AG09319 (cell line): ENCODE results near the gene ARL4D.

Experiments used
- DNase-seq: peaks from one replicate; pipeline ENCODE4 v3.0.0-alpha.2; 2010; ENCODE audit warnings: low read depth; ENCODE audit errors: extremely low read depth
- TF ChIP-seq, protein P1 (sequence below): IDR thresholded peaks from 2 replicates; pipeline ENCODE4 v1.5.1; 2011; ENCODE audit warnings: low read depth, mild to moderate bottlenecking, inconsistent platforms, low read length, moderate library complexity

Gene ARL4D

DNA sequence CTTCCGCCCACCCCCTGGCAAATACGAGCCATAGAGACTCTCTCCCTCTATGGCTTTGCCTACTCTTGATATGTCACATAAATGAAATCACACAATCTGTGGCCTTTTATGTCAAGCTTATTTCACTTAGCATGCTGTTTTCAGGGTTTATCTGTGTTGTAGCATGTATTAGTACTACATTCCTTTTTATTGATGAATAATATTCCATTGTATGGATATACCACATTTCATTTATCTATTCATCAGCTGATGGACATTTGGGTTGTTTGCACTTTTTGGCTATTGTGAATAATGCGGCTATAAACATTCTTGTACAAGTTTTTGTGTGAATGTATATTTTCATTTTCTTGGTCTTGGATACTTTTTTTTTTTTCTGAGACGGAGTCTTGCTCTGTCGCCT is 48.0 kb downstream of the ARL4D start:
- TF ChIP-seq, protein P1, sequence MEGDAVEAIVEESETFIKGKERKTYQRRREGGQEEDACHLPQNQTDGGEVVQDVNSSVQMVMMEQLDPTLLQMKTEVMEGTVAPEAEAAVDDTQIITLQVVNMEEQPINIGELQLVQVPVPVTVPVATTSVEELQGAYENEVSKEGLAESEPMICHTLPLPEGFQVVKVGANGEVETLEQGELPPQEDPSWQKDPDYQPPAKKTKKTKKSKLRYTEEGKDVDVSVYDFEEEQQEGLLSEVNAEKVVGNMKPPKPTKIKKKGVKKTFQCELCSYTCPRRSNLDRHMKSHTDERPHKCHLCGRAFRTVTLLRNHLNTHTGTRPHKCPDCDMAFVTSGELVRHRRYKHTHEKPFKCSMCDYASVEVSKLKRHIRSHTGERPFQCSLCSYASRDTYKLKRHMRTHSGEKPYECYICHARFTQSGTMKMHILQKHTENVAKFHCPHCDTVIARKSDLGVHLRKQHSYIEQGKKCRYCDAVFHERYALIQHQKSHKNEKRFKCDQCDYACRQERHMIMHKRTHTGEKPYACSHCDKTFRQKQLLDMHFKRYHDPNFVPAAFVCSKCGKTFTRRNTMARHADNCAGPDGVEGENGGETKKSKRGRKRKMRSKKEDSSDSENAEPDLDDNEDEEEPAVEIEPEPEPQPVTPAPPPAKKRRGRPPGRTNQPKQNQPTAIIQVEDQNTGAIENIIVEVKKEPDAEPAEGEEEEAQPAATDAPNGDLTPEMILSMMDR = no peak

DNA sequence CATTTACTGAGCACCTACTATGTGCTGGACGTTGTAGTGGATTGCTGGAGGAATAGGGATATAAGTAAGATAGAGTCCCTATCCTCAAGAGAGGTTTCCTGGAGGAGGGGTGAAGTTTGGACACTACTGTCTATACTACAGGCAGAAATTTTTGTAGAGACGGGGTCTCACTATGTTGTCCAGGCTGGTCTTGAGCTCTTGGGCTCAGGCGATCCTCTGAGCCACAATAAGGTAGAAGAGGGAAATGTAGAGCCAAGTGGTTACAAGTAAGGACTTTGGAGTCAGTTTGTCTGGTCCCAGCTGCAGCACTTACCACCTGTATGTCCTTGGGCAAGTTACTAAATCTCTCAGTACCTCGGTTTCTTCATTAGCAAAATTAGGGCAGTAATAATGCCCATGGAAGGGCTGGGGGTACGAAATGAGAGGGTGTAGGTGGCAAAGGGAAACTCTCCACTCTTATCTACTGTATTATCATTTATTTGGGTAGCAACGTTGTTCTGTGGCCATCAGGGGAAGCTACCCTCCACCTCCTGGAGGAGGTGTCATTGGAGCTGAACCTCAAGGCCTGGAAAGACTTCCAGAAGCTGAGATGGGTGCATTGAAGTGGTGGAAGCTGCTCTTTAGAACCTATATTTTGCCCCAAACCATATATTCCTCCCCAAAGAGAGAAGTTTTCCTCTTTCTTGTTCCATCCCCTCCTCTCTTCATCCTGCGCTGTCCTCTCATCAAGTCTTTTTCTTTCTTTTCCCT is 50.1 kb downstream of the ARL4D start:
- TF ChIP-seq, protein P1 = no peak
- DNase-seq = no peak

More for the DNA sequence above, 48.0 kb downstream of the ARL4D start:
- no peak for DNase-seq

DNA sequence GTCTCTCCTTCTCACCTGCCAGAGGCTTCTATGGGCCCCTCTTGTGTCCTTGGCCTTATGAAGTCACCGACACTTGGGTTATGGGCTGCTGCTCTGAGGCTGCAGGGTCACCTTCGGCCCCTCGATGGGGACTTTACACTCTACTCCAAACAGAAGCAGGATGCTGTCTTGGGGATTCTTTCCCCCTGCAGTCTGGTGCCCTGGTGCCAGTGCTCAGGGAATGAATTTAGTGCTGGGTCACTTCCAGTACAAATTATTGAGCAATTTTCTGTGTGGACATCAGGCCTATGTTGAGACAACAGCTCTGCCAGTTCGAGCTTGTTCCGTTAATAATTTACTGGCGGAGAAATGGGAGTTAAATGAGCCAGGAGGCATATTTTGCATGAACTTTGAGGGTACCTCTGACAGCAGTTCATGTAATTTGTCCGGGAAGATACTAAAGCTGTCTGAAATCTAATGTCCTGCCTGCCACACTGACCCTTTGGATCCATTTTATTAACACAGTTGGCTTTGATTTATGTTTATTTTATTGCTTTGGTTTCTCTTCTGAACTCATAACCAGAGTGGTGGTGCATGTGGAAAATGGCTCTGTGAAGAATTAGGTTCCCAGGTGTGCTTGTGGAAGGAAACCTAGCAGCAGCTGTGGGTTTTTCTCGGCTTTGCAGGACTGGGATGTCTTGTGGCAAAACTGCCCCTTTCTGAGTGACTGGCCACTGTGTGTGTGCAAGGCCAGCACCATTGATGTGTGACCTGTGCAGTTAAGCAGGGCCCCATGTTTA is 50.9 kb downstream of the ARL4D start:
- no peak for DNase-seq
- TF ChIP-seq, protein P1 = no peak
